ENCODE measurements around the gene COL21A1. TPM values are rescaled to one million over a fixed set of nuclear protein-coding genes. Genes with fewer than 3 reads are reported as not detected.
"Not testable (repeated sequence)": the region's sequence is repeated elsewhere in the genome, so short reads cannot be mapped to it uniquely, and the experiment has no call there.

Gene COL21A1
- total and polyA plus RNA-seq, 5 experiments from 2014 or later, result not detected

DNA sequence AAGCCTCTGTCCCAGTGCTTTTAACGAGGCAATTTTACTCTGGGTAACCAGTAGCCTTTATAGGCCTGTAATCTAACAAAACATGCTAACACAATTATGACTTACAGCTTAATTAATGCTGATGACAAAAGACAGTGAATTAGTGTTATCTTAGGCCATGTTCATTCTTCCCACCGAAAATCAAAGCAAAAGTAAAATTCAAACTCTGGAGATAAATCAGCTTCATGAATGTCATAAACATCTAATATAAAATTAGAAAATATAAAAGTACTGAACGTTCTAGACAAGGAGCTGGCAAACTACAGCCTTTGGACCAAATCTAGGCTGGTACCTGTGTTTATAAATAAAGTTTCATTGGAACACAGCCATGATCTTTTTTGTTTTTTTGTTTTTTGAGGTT, 18.6 kb upstream of the COL21A1 start:
- Mint-ChIP-seq H3K4me1 (no peaks in the 10 kb centered on the region), H3K27me3 (no peaks in the 10 kb centered on the region), H3K27ac (no peak overlapping the region), H3K4me3 (no peak overlapping the region), H3K9me3 (peaks cover 5 to 29% (median 20%) of the 10 kb centered on the region in 9 donors), H3K36me3 (peaks cover 0 to 4% (median 2%) of the 10 kb centered on the region in 3 donors)
- POLR2A ChIA-PET, result no interaction called here
- no peak for ATAC-seq
- no peak for DNase-seq

- Mint-ChIP-seq H3K27me3 (no peaks in the 10 kb centered on the region), H3K27ac (no peak overlapping the region), H3K36me3 (no peaks in the 10 kb centered on the region), H3K4me1 (no peaks in the 10 kb centered on the region), H3K4me3 (no peak overlapping the region), H3K9me3 (peaks cover 0 to 14% (median 7%) of the 10 kb centered on the region in 9 donors)
- no peak for DNase-seq
- no peak for ATAC-seq
- POLR2A ChIA-PET, result no interaction called here
Measured at GRCh38 chr6:56263596-56264315, 16.4 kb upstream of the COL21A1 start.

GRCh38 chr6:56260593-56260992, 13.2 kb upstream of the COL21A1 start:
- H3K4me3 Mint-ChIP-seq, H3K27me3 Mint-ChIP-seq, H3K36me3 Mint-ChIP-seq, DNase-seq, H3K4me1 Mint-ChIP-seq, ATAC-seq, H3K27ac Mint-ChIP-seq, H3K9me3 Mint-ChIP-seq, POLR2A ChIA-PET: not testable (repeated sequence)

GRCh38 chr6:56259234-56260077, 12.1 kb upstream of the COL21A1 start:
- DNase-seq (no peak), ATAC-seq (no peak)
- H3K27me3 Mint-ChIP-seq, result no peaks in the 10 kb centered on the region
- no peak overlapping the region for H3K27ac Mint-ChIP-seq
- no peaks in the 10 kb centered on the region for H3K36me3 Mint-ChIP-seq
- POLR2A ChIA-PET, result no interaction called here
- peaks cover 0 to 4% (median 0%) of the 10 kb centered on the region in 9 donors for H3K9me3 Mint-ChIP-seq
- H3K4me1 Mint-ChIP-seq, result no peaks in the 10 kb centered on the region
- no peak overlapping the region for H3K4me3 Mint-ChIP-seq

GRCh38 chr6:56255349-56255748, 8.0 kb upstream of the COL21A1 start:
- ATAC-seq (no peak), DNase-seq (no peak)
- no peaks in the 10 kb centered on the region for H3K36me3 Mint-ChIP-seq
- no peak overlapping the region for H3K4me3 Mint-ChIP-seq
- peaks cover 0 to 4% (median 0%) of the 10 kb centered on the region in 9 donors for H3K9me3 Mint-ChIP-seq
- POLR2A ChIA-PET, result no interaction called here
- no peaks in the 10 kb centered on the region for H3K27me3 Mint-ChIP-seq
- H3K27ac Mint-ChIP-seq, result no peak overlapping the region
- H3K4me1 Mint-ChIP-seq, result no peaks in the 10 kb centered on the region

DNA sequence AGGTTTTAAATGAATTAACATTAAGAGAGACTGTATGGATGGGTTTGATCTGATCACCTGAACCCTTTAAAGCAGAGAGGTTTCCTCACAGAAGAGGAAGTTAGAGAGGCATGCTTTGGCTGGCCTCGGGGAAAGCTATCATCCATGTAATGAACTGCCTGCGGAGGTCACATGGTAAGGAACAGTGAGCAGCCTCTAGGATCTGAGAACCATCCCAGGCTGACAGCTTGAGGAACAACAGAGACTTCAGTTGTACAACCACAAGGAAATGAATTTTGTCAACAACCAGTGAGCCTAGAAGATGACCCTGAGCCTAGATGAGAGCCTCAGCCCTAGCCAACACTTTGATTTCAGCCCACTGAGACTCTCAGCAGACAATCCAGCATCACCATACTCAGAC, 2.9 kb upstream of the COL21A1 start:
- Mint-ChIP-seq H3K4me1 (no peaks in the 10 kb centered on the region), H3K36me3 (no peaks in the 10 kb centered on the region), H3K4me3 (no peak overlapping the region), H3K27ac (no peak overlapping the region), H3K27me3 (peaks cover 2 to 10% (median 5%) of the 10 kb centered on the region in 5 donors), H3K9me3 (peaks cover 0 to 5% (median 0%) of the 10 kb centered on the region in 9 donors)
- ATAC-seq, result no peak
- POLR2A ChIA-PET, result no interaction called here
- DNase-seq, result no peak

GRCh38 chr6:56247654-56248122, 308 bp upstream of the COL21A1 start:
- Mint-ChIP-seq H3K27ac (no peak overlapping the region), H3K27me3 (peaks cover 2 to 10% (median 5%) of the 10 kb centered on the region in 5 donors), H3K4me3 (no peak overlapping the region)

GRCh38 chr6:56246541-56246880, 869 bp downstream of the COL21A1 start:
- H3K4me1 Mint-ChIP-seq, result no peaks in the 10 kb centered on the region
- peaks cover 0 to 7% (median 0%) of the 10 kb centered on the region in 9 donors for H3K9me3 Mint-ChIP-seq
- H3K4me3 Mint-ChIP-seq, result no peak overlapping the region
- POLR2A ChIA-PET, result no interaction called here
- no peak for DNase-seq
- H3K27ac Mint-ChIP-seq, result no peak overlapping the region
- peaks cover 2 to 10% (median 5%) of the 10 kb centered on the region in 5 donors for H3K27me3 Mint-ChIP-seq
- ATAC-seq, result no peak
- H3K36me3 Mint-ChIP-seq, result no peaks in the 10 kb centered on the region

More at GRCh38 chr6:56247654-56248122, 308 bp upstream of the COL21A1 start:
- POLR2A ChIA-PET, result no interaction called here
- peaks cover 0 to 7% (median 0%) of the 10 kb centered on the region in 9 donors for H3K9me3 Mint-ChIP-seq
- no peaks in the 10 kb centered on the region for H3K4me1 Mint-ChIP-seq
- no peaks in the 10 kb centered on the region for H3K36me3 Mint-ChIP-seq
- ATAC-seq, result no peak
- DNase-seq, result no peak

GRCh38 chr6:56245903-56246351, 1.5 kb downstream of the COL21A1 start:
- Mint-ChIP-seq H3K27ac (no peak overlapping the region), H3K27me3 (peaks cover 2 to 10% (median 5%) of the 10 kb centered on the region in 5 donors), H3K4me3 (no peak overlapping the region), H3K4me1 (no peaks in the 10 kb centered on the region), H3K9me3 (peaks cover 0 to 7% (median 0%) of the 10 kb centered on the region in 9 donors), H3K36me3 (no peaks in the 10 kb centered on the region)
- POLR2A ChIA-PET, result no interaction called here
- no peak for ATAC-seq
- no peak for DNase-seq

DNA sequence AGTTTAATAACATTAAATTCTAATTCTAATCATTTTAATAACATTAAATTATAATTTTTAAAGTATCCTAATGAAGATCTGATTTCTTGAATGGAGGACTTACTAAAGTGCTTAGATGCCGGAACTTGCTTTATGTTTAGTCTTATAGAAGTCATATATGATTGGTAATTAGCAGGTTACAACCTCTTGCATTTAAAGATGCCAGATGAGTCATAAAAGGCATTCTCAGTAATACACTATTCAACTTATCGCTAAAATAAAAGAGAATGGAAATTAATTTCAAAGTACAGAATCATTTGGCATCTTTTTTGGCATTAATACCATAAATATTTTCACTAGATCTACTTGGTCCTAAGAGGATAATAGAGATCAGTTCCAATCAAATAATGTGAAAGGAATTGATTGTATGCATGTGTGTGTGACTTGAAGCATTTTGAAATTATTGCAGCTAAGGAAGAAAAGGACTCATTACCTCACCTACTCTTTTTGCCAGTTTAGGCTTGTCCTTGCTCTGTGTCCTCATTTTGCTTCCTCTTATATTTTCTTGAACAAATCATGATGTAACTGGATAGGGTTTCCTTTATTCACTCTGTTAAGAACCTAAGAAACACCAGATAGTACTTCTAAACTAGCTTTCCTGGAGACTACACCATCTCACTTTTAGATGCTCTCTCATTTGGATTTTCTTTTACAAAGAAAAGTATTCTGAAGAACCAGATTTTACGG, 2.7 kb downstream of the COL21A1 start:
- H3K36me3 Mint-ChIP-seq, result no peaks in the 10 kb centered on the region
- POLR2A ChIA-PET, result no interaction called here
- peaks cover 2 to 10% (median 5%) of the 10 kb centered on the region in 5 donors for H3K27me3 Mint-ChIP-seq
- no peaks in the 10 kb centered on the region for H3K4me1 Mint-ChIP-seq
- ATAC-seq, result no peak
- no peak for DNase-seq
- H3K4me3 Mint-ChIP-seq, result no peak overlapping the region
- H3K9me3 Mint-ChIP-seq, result peaks cover 0 to 7% (median 0%) of the 10 kb centered on the region in 9 donors
- H3K27ac Mint-ChIP-seq, result no peak overlapping the region

DNA sequence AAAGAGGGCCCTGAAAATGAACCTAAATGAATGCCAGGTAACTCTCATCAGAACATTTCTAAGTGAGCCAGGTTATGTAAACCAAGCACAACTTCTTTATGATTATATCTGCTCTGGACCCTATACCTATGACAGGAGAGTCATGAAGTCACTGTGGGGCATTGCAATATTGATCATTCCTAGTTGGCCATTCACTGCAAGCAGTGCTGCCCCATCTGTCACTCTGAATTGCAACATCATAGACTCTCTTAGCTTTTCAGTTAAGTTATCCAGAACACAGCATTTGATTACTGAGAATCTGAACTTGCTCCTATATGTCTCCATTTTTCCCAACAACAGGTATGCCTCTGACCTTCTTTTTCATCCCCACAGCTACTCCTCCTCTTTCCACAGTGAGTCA, 3.3 kb downstream of the COL21A1 start:
- Mint-ChIP-seq H3K4me1 (no peaks in the 10 kb centered on the region), H3K4me3 (no peak overlapping the region), H3K27me3 (peaks cover 2 to 10% (median 4%) of the 10 kb centered on the region in 5 donors), H3K27ac (no peak overlapping the region), H3K36me3 (no peaks in the 10 kb centered on the region), H3K9me3 (peaks cover 0 to 7% (median 0%) of the 10 kb centered on the region in 9 donors)
- POLR2A ChIA-PET, result no interaction called here
- DNase-seq, result no peak
- ATAC-seq, result no peak

GRCh38 chr6:56243518-56244070, 3.8 kb downstream of the COL21A1 start:
- DNase-seq (no peak), ATAC-seq (no peak)
- H3K4me1 Mint-ChIP-seq, result no peaks in the 10 kb centered on the region
- POLR2A ChIA-PET, result no interaction called here
- H3K9me3 Mint-ChIP-seq, result peaks cover 0 to 7% (median 0%) of the 10 kb centered on the region in 9 donors
- H3K36me3 Mint-ChIP-seq, result no peaks in the 10 kb centered on the region
- H3K27ac Mint-ChIP-seq, result no peak overlapping the region
- H3K4me3 Mint-ChIP-seq, result no peak overlapping the region
- peaks cover 2 to 8% (median 4%) of the 10 kb centered on the region in 5 donors for H3K27me3 Mint-ChIP-seq
